Liver (tissue), 9 donors: ENCODE data around the gene CHRM5. TPM values are rescaled to one million over a fixed set of nuclear protein-coding genes. Genes with fewer than 3 reads are reported as not detected.

ENCODE experiments used
- DNase-seq: peaks from one replicate; pipeline ENCODE4 v3.0.0-alpha.2; 2017; ENCODE audit warnings: low spot score
- H3K27ac ChIP-seq, 2 donors: one replicate each; pipeline ENCODE4 v1.7.0; 2013; ENCODE audit warnings: inconsistent platforms in 2 of 2, low read length in 2 of 2, control low read depth in 1 of 2, low read depth in 1 of 2, mild to moderate bottlenecking in 1 of 2
- H3K27me3 ChIP-seq, 4 donors: one replicate each; pipeline versions ENCODE4 v1.6.1 to v1.7.0; 2013; ENCODE audit warnings: low read length in 3 of 4, inconsistent platforms in 1 of 4, mild to moderate bottlenecking in 1 of 4, moderate library complexity in 1 of 4; ENCODE audit not compliant: control insufficient read depth in 4 of 4, insufficient read depth in 4 of 4
- H3K36me3 ChIP-seq, 4 donors: one replicate each; pipeline versions ENCODE4 v1.6.1 to v1.7.0; 2013; ENCODE audit warnings: low read length in 3 of 4, mild to moderate bottlenecking in 3 of 4, low read depth in 1 of 4, moderate library complexity in 1 of 4; ENCODE audit not compliant: control insufficient read depth in 4 of 4, insufficient read depth in 3 of 4
- H3K4me1 ChIP-seq, 4 donors: one replicate each; pipeline versions ENCODE4 v1.6.1 to v1.7.0; 2013; ENCODE audit warnings: low read length in 3 of 4, mild to moderate bottlenecking in 3 of 4, moderate library complexity in 1 of 4; ENCODE audit not compliant: control insufficient read depth in 4 of 4, insufficient read depth in 4 of 4
- H3K4me3 ChIP-seq, 3 donors: one replicate each; pipeline versions ENCODE4 v1.6.1 to v1.7.0; 2013; ENCODE audit warnings: low read length in 3 of 3, control low read depth in 1 of 3, low read depth in 1 of 3, mild to moderate bottlenecking in 1 of 3
- H3K9ac ChIP-seq, 2 donors: one replicate each; pipeline ENCODE4 v1.7.0; 2013; ENCODE audit warnings: low read length in 2 of 2, mild to moderate bottlenecking in 2 of 2, moderate library complexity in 2 of 2, control low read depth in 1 of 2, low read depth in 1 of 2
- H3K9me3 ChIP-seq, 4 donors: one replicate each; pipeline versions ENCODE4 v1.6.1 to v1.7.0; 2013; ENCODE audit warnings: low read length in 3 of 4; ENCODE audit not compliant: control insufficient read depth in 4 of 4
- EGR1 ChIP-seq, 2 donors: IDR thresholded peaks; 2 replicates each; pipeline ENCODE4 v1.6.1; 2016 to 2018; ENCODE audit warnings: antibody characterized with exemption in 2 of 2, low read depth in 2 of 2
- FOXA1 ChIP-seq: IDR thresholded peaks from 2 replicates; pipeline ENCODE4 v1.6.1; 2016; ENCODE audit warnings: antibody characterized with exemption
- FOXA2 ChIP-seq: IDR thresholded peaks from 2 replicates; pipeline ENCODE4 v1.6.1; 2016; ENCODE audit warnings: antibody characterized with exemption
- GABPA ChIP-seq, 2 donors: IDR thresholded peaks in 1 of 2; conservative IDR thresholded peaks in 1 of 2; 2 replicates each; pipeline ENCODE4 v1.6.1; 2016; ENCODE audit warnings: antibody characterized with exemption in 2 of 2, mild to moderate bottlenecking in 1 of 2, moderate library complexity in 1 of 2
- HNF4A ChIP-seq, 2 donors: conservative IDR thresholded peaks; 2 replicates each; pipeline ENCODE4 v1.6.1; 2016; ENCODE audit warnings: antibody characterized with exemption in 2 of 2, mild to moderate bottlenecking in 2 of 2
- HNF4G ChIP-seq: IDR thresholded peaks from 2 replicates; pipeline ENCODE4 v1.6.1; 2016; ENCODE audit warnings: antibody characterized with exemption
- JUND ChIP-seq, 2 donors: IDR thresholded peaks; 2 replicates each; pipeline ENCODE4 v1.6.1; 2016; ENCODE audit warnings: antibody characterized with exemption in 2 of 2
- MAX ChIP-seq: IDR thresholded peaks from 2 replicates; pipeline ENCODE4 v1.6.1; 2016; ENCODE audit warnings: antibody characterized with exemption
- REST ChIP-seq: IDR thresholded peaks from 2 replicates; pipeline ENCODE4 v1.6.1; 2016; ENCODE audit warnings: antibody characterized with exemption, mild to moderate bottlenecking
- SP1 ChIP-seq: IDR thresholded peaks from 2 replicates; pipeline ENCODE4 v1.6.1; 2018; ENCODE audit warnings: antibody characterized with exemption, mild to moderate bottlenecking
- TAF1 ChIP-seq: conservative IDR thresholded peaks from 2 replicates; pipeline ENCODE4 v1.6.1; 2016; ENCODE audit warnings: antibody characterized with exemption, mild to moderate bottlenecking
- YY1 ChIP-seq: IDR thresholded peaks from 2 replicates; pipeline ENCODE4 v1.6.1; 2016; ENCODE audit warnings: antibody characterized with exemption, mild to moderate bottlenecking
- WGBS: extraction: QIAGEN DNeasy Blood & Tissue Kit; methylation state at CpG from one replicate; pipeline ENCODE4 v1.1.7; 2013; 5-methylcytosine and 5-hydroxymethylcytosine counted together
- polyA plus RNA-seq, 2 donors: library from polyadenylated mRNA; stranded (reverse) in 1 of 2; unstranded in 1 of 2; fragments of 200-250 nt in 1 of 2; fragments of >200 nt in 1 of 2; fragmentation: Nextera tagmentation in 1 of 2; extraction: Ambion mirVana in 1 of 2; gene quantifications; one replicate each; pipeline versions ENCODE4 v1.2.1 to v1.2.3, GENCODE V29; 2013 to 2015
- total RNA-seq, 2 donors: library from RNA; depleted of rRNA; stranded (reverse); fragments of >200 nt; gene quantifications; one replicate each; pipeline ENCODE4 v1.2.3, GENCODE V29; 2014
- TF ChIP-seq, protein P1 (sequence below): IDR thresholded peaks from 2 replicates; pipeline ENCODE4 v1.6.1; 2016; ENCODE audit warnings: antibody characterized with exemption
- TF ChIP-seq, protein P2 (sequence below): fragments of 150-350 bp; IDR thresholded peaks from 2 replicates; pipeline ENCODE4 v1.5.1; 2017; ENCODE audit warnings: improper control_type of control experiment, low read depth, low read length; ENCODE audit not compliant: missing input control
- donor health status: healthy.
- donor health status: healthy.
- donor health status: healthy.
- donor health status: healthy.
- donor health status: healthy.

Gene CHRM5
- total and polyA plus RNA-seq, 4 donors: 0.38 TPM; not detected in 3

DNA sequence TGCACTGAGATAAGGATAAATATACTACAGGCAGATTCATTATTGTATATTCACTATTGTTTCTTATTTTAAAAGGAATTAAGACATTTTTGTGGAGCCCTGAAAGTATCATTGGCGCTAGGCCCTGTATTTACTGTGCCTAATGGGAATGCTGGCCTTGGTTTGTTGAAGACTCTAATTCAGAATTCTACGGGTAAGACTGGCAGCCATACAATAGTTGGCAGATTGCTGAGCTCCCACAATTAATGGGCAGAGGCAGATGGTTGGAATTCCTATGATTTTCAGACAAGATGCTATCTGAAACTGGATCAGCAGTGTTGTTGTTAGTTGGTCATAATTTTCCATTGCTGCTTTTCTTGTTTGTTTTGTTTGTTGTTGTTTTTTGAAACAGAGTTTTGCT is 148.3 kb downstream of the CHRM5 start:
- H3K27me3 ChIP-seq: no peaks in the 10 kb centered on the region
- no peak overlapping the region for H3K9ac ChIP-seq
- H3K9me3 ChIP-seq: no peaks in the 10 kb centered on the region
- TF ChIP-seq GABPA (IDR thresholded peaks at IDR 0.05 in 1 of 2, conservative IDR thresholded peaks at IDR 0.05 in 1 of 2) (no peak), HNF4A (conservative IDR thresholded peaks at IDR 0.05) (no peak), FOXA2 (no peak), EGR1 (IDR thresholded peaks at IDR 0.05; ENCODE audit: low read depth in 2 of 2) (no peak), SP1 (no peak), MAX (no peak), REST (no peak), TAF1 (no peak), HNF4G (no peak), JUND (IDR thresholded peaks at IDR 0.05) (no peak), YY1 (no peak), FOXA1 (no peak)
- TF ChIP-seq, protein P1, sequence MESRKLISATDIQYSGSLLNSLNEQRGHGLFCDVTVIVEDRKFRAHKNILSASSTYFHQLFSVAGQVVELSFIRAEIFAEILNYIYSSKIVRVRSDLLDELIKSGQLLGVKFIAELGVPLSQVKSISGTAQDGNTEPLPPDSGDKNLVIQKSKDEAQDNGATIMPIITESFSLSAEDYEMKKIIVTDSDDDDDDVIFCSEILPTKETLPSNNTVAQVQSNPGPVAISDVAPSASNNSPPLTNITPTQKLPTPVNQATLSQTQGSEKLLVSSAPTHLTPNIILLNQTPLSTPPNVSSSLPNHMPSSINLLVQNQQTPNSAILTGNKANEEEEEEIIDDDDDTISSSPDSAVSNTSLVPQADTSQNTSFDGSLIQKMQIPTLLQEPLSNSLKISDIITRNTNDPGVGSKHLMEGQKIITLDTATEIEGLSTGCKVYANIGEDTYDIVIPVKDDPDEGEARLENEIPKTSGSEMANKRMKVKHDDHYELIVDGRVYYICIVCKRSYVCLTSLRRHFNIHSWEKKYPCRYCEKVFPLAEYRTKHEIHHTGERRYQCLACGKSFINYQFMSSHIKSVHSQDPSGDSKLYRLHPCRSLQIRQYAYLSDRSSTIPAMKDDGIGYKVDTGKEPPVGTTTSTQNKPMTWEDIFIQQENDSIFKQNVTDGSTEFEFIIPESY: no peak
- TF ChIP-seq, protein P2, sequence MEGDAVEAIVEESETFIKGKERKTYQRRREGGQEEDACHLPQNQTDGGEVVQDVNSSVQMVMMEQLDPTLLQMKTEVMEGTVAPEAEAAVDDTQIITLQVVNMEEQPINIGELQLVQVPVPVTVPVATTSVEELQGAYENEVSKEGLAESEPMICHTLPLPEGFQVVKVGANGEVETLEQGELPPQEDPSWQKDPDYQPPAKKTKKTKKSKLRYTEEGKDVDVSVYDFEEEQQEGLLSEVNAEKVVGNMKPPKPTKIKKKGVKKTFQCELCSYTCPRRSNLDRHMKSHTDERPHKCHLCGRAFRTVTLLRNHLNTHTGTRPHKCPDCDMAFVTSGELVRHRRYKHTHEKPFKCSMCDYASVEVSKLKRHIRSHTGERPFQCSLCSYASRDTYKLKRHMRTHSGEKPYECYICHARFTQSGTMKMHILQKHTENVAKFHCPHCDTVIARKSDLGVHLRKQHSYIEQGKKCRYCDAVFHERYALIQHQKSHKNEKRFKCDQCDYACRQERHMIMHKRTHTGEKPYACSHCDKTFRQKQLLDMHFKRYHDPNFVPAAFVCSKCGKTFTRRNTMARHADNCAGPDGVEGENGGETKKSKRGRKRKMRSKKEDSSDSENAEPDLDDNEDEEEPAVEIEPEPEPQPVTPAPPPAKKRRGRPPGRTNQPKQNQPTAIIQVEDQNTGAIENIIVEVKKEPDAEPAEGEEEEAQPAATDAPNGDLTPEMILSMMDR: no peak
- H3K4me3 ChIP-seq: no peak overlapping the region
- no peak overlapping the region for H3K27ac ChIP-seq
- DNase-seq: no peak
- H3K36me3 ChIP-seq: no peaks in the 10 kb centered on the region
- 92% methylated on average over 2 of the region's 2 CpGs for WGBS
- peaks cover 0 to 11% (median 9%) of the 10 kb centered on the region in 4 donors for H3K4me1 ChIP-seq

Other genes starting within 250 kb of the CHRM5 start
- 10 to 100 TPM in 1 of 2 donors, 1 to 10 TPM in 1; 6.0 to 12.4 TPM for gene AVEN, start 70.7 kb downstream of the CHRM5 start, total RNA-seq
- 1 to 10 TPM; 5.3 to 7.9 TPM for gene AVEN, start 70.7 kb downstream of the CHRM5 start, polyA plus RNA-seq
- 10 to 100 TPM; 26.7 to 29.9 TPM for gene EMC7, start 133.4 kb downstream of the CHRM5 start, total RNA-seq
- 10 to 100 TPM; 45.3 to 58.3 TPM for gene EMC7, start 133.4 kb downstream of the CHRM5 start, polyA plus RNA-seq
- 1 to 10 TPM in 1 of 2 donors, under 1 TPM in 1; 0.98 to 1.1 TPM for gene PGBD4, start 133.6 kb downstream of the CHRM5 start, total RNA-seq
- gene PGBD4, start 133.6 kb downstream of the CHRM5 start, polyA plus RNA-seq: under 1 TPM; 0.39 to 0.90 TPM
- 10 to 100 TPM; 24.7 to 26.2 TPM for gene KATNBL1, start 241.6 kb downstream of the CHRM5 start, total RNA-seq
- 10 to 100 TPM in 1 of 2 donors, 1 to 10 TPM in 1; 6.4 to 19.4 TPM for gene KATNBL1, start 241.6 kb downstream of the CHRM5 start, polyA plus RNA-seq